Caco-2 (cell line): ENCODE measurements around the gene FGF14. TPM values are rescaled to one million over a fixed set of nuclear protein-coding genes. Genes with fewer than 3 reads are reported as not detected.

Experiments
- BruUV-seq: library from RNA; stranded (reverse); fragments of 400-500 nt; replicated peaks from 2 replicates; lab custom pipeline; 2021; lab: Mats Ljungman, UMichigan
- CTCF ChIA-PET: fragments of 300-600 bp; sonication (Branson Sonifier 250); formaldehyde crosslinking; loops from one replicate; lab custom pipeline; 2022; ENCODE audit warnings: antibody characterized with exemption; lab: Charles Lee
- POLR2A ChIA-PET: fragments of 300-600 bp; sonication (Branson Sonifier 250); formaldehyde crosslinking; loops from one replicate; lab custom pipeline; 2022; ENCODE audit warnings: antibody characterized with exemption; lab: Charles Lee
- DNase-seq, 2 experiments: peaks; one replicate each; pipeline versions ENCODE4 v3.0.0 to v3.0.0-alpha.2; 2020 to 2022
- H3K27me3 ChIP-seq: replicated peaks from 2 replicates; pipeline ENCODE4 v1.6.0; 2011; ENCODE audit warnings: low read length; ENCODE audit not compliant: control insufficient read depth, insufficient read depth
- H3K36me3 ChIP-seq: 2 replicates; pipeline ENCODE4 v1.5.1; 2011; ENCODE audit warnings: low read length; ENCODE audit not compliant: control insufficient read depth, insufficient read depth
- H3K4me1 ChIP-seq: fragments of 250-450 bp; sonication (Bioruptor Pico); 2 replicates; pipeline ENCODE4 v1.5.1; 2020; ENCODE audit warnings: mild to moderate bottlenecking
- H3K4me3 ChIP-seq: 2 replicates; pipeline ENCODE4 v1.5.1; 2011; ENCODE audit warnings: low read depth, mild to moderate bottlenecking, control low read depth, low read length
- H3K9me3 ChIP-seq: fragments of 250-450 bp; sonication (Bioruptor Pico); 2 replicates; pipeline ENCODE4 v1.5.1; 2020; ENCODE audit warnings: mild to moderate bottlenecking, moderate library complexity
- H3K27ac Mint-ChIP-seq: one replicate; pipeline ENCODE4 v1.8.0; 2022; ENCODE audit warnings: mixed read lengths; ENCODE audit not compliant: unreplicated experiment
- H3K27me3 Mint-ChIP-seq: one replicate; pipeline ENCODE4 v1.8.0; 2022; ENCODE audit warnings: mixed read lengths; ENCODE audit not compliant: insufficient read depth, unreplicated experiment
- H3K36me3 Mint-ChIP-seq: one replicate; pipeline ENCODE4 v1.8.0; 2022; ENCODE audit warnings: mild to moderate bottlenecking, mixed read lengths; ENCODE audit not compliant: insufficient read depth, unreplicated experiment
- H3K4me1 Mint-ChIP-seq: one replicate; pipeline ENCODE4 v1.8.0; 2022; ENCODE audit warnings: low read depth, mixed read lengths; ENCODE audit not compliant: unreplicated experiment
- H3K4me3 Mint-ChIP-seq: one replicate; pipeline ENCODE4 v1.8.0; 2022; ENCODE audit warnings: mild to moderate bottlenecking, moderate library complexity, mixed read lengths; ENCODE audit not compliant: unreplicated experiment
- H3K9me3 Mint-ChIP-seq: one replicate; pipeline ENCODE4 v1.8.0; 2022; ENCODE audit warnings: mixed read lengths; ENCODE audit not compliant: unreplicated experiment
- CTCF ChIP-seq, 2 experiments: fragments of 200-600 bp in 1 of 2; IDR thresholded peaks; 1 replicate in 1 of 2; 2 replicates in 1 of 2; pipeline versions ENCODE4 v1.5.1 to v1.8.0; 2011 to 2022; ENCODE audit warnings: antibody characterized with exemption in 1 of 2, control low read depth in 1 of 2, inconsistent platforms in 1 of 2, low read depth in 1 of 2, low read length in 1 of 2, mild to moderate bottlenecking in 1 of 2, moderate library complexity in 1 of 2; ENCODE audit not compliant: insufficient read depth in 1 of 2, severe bottlenecking in 1 of 2, unreplicated experiment in 1 of 2
- intact Hi-C: fragments of 100-400 bp; cut with micrococcal nuclease; formaldehyde crosslinking; loops from one replicate; pipeline ENCODE4 v1.10.0; 2022; ENCODE audit not compliant: unreplicated experiment
- total RNA-seq: library from RNA; stranded (reverse); gene quantifications from 2 replicates; pipeline ENCODE4 v1.2.3, GENCODE V29; 2022

Gene FGF14
- total RNA-seq, 1 experiment from 2014 or later, result not detected

GRCh38 chr13:101916775-101917474 lies 484.9 kb downstream of the FGF14 start:
- Histone ChIP-seq H3K36me3 (no peaks in the 10 kb centered on the region), H3K27me3 (no peaks in the 10 kb centered on the region), H3K4me3 (no peak overlapping the region), H3K9me3 (no peaks in the 10 kb centered on the region), H3K4me1 (no peaks in the 10 kb centered on the region)
- Mint-ChIP-seq H3K4me3 (no peak overlapping the region), H3K4me1 (no peaks in the 10 kb centered on the region), H3K27ac (no peak overlapping the region), H3K36me3 (no peaks in the 10 kb centered on the region), H3K27me3 (peaks cover 11% of the 10 kb centered on the region), H3K9me3 (no peaks in the 10 kb centered on the region)
- CTCF ChIA-PET, result interaction anchor here (0.6 kb wide), 1 partner anchor 65 kb away, joined by 4 read pairs; no protein-coding TSS in a partner anchor
- BruUV-seq, result no TSS peak
- intact Hi-C loops, result no loop called here
- no peak for DNase-seq
- no peak for TF ChIP-seq CTCF (IDR thresholded peaks at IDR 0.05; ENCODE audit: insufficient read depth in 1 of 2, low read depth in 1 of 2, low read length in 1 of 2, severe bottlenecking in 1 of 2, unreplicated experiment in 1 of 2)
- POLR2A ChIA-PET, result no interaction called here

GRCh38 chr13:101916108-101916774 lies 485.6 kb downstream of the FGF14 start:
- Mint-ChIP-seq H3K4me3 (no peak overlapping the region), H3K27me3 (peaks cover 8% of the 10 kb centered on the region), H3K4me1 (no peaks in the 10 kb centered on the region), H3K27ac (no peak overlapping the region), H3K9me3 (no peaks in the 10 kb centered on the region), H3K36me3 (no peaks in the 10 kb centered on the region)
- no peak overlapping the region for H3K4me3 ChIP-seq
- H3K9me3 ChIP-seq, result no peaks in the 10 kb centered on the region
- DNase-seq, result no peak
- TF ChIP-seq CTCF (IDR thresholded peaks at IDR 0.05; ENCODE audit: insufficient read depth in 1 of 2, low read depth in 1 of 2, low read length in 1 of 2, severe bottlenecking in 1 of 2, unreplicated experiment in 1 of 2), result no peak
- BruUV-seq, result no TSS peak
- POLR2A ChIA-PET, result no interaction called here
- H3K36me3 ChIP-seq, result no peaks in the 10 kb centered on the region
- H3K27me3 ChIP-seq, result no peaks in the 10 kb centered on the region
- CTCF ChIA-PET, result no interaction called here
- intact Hi-C loops, result no loop called here
- no peaks in the 10 kb centered on the region for H3K4me1 ChIP-seq

- ChIA-PET CTCF (no interaction called here), POLR2A (no interaction called here)
- Mint-ChIP-seq H3K4me1 (no peaks in the 10 kb centered on the region), H3K4me3 (no peak overlapping the region), H3K36me3 (no peaks in the 10 kb centered on the region), H3K9me3 (no peaks in the 10 kb centered on the region), H3K27me3 (peaks cover 8% of the 10 kb centered on the region), H3K27ac (no peak overlapping the region)
- BruUV-seq, result no TSS peak
- Histone ChIP-seq H3K4me3 (no peak overlapping the region), H3K4me1 (no peaks in the 10 kb centered on the region), H3K36me3 (no peaks in the 10 kb centered on the region), H3K27me3 (no peaks in the 10 kb centered on the region), H3K9me3 (no peaks in the 10 kb centered on the region)
- no peak for DNase-seq
- intact Hi-C loops, result no loop called here
- TF ChIP-seq CTCF (IDR thresholded peaks at IDR 0.05; ENCODE audit: insufficient read depth in 1 of 2, low read depth in 1 of 2, low read length in 1 of 2, severe bottlenecking in 1 of 2, unreplicated experiment in 1 of 2), result no peak
Observed at GRCh38 chr13:101915755-101916107, 486.1 kb downstream of the FGF14 start.
